SK-N-MC (cell line): ENCODE measurements around the gene WDR91.

ENCODE experiments used
- DNase-seq: peaks from one replicate; pipeline ENCODE4 v3.0.0-alpha.2; 2011; ENCODE audit warnings: low read depth, low spot score
- H3K27ac ChIP-seq: fragments of 200-600 bp; sonication (generic); 2 replicates; pipeline ENCODE4 v1.5.1; 2016; ENCODE audit warnings: mixed run types
- H3K36me3 ChIP-seq: fragments of 200-600 bp; sonication (generic); 2 replicates; pipeline ENCODE4 v1.6.1; 2017; ENCODE audit warnings: antibody characterized with exemption, low read length, mixed read lengths; ENCODE audit not compliant: insufficient read depth
- H3K4me3 ChIP-seq: fragments of 200-600 bp; sonication (generic); 2 replicates; pipeline ENCODE4 v1.5.1; 2016
- H3K9ac ChIP-seq: fragments of 200-600 bp; sonication (generic); 2 replicates; pipeline ENCODE4 v1.8.0; 2017; ENCODE audit warnings: mixed run types, mixed read lengths; ENCODE audit not compliant: insufficient read length
- H3K9me3 ChIP-seq: fragments of 200-600 bp; sonication (generic); 2 replicates; pipeline ENCODE4 v1.6.1; 2017; ENCODE audit warnings: low read depth, mild to moderate bottlenecking, antibody characterized with exemption, low read length, moderate library complexity, mixed read lengths
- FOXP2 ChIP-seq: optimal IDR thresholded peaks from 2 replicates; pipeline ENCODE3; 2011; ENCODE audit warnings: mild to moderate bottlenecking, moderate library complexity; ENCODE audit not compliant: insufficient read depth; ENCODE audit errors: extremely low read length, control extremely low read depth
- POLR2AphosphoS5 ChIP-seq: IDR thresholded peaks from 2 replicates; pipeline ENCODE4 v1.6.1; 2012; ENCODE audit warnings: mild to moderate bottlenecking, low read depth, low read length, borderline replicate concordance

WDR91 gene

GRCh38 chr7:135143885-135144668, 67.2 kb downstream of the WDR91 start:
- Histone ChIP-seq H3K4me3 (no peak overlapping the region), H3K9me3 (no peaks in the 10 kb centered on the region), H3K9ac (no peak overlapping the region), H3K27ac (no peak overlapping the region), H3K36me3 (no peaks in the 10 kb centered on the region)
- DNase-seq: no peak
- TF ChIP-seq POLR2AphosphoS5 (no peak), FOXP2 (no peak)
